HG02970 (cell line): ENCODE measurements around the gene TIAL1.
"Not testable (repeated sequence)": the region's sequence is repeated elsewhere in the genome, so short reads cannot be mapped to it uniquely, and the experiment has no call there.

ENCODE experiments used
- ATAC-seq: cut with Tn5 transposase; IDR thresholded peaks from one replicate; pipeline ENCODE4 v1.9.1; 2021; ENCODE audit warnings: mild to moderate bottlenecking, moderate library complexity, moderate number of reproducible peaks; ENCODE audit not compliant: unreplicated experiment, low FRiP score

TIAL1 gene

GRCh38 chr10:119614686-119615085, 17.9 kb upstream of the TIAL1 start:
- ATAC-seq, result no peak

GRCh38 chr10:119613741-119614140, 17.0 kb upstream of the TIAL1 start:
- no peak for ATAC-seq

- ATAC-seq, result no peak
These were observed 14.7 kb upstream of the TIAL1 start for GRCh38 chr10:119611433-119611832.

- no peak for ATAC-seq
These were observed 12.8 kb upstream of the TIAL1 start for GRCh38 chr10:119609516-119609915.

- ATAC-seq, result no peak
These were observed 11.8 kb upstream of the TIAL1 start for GRCh38 chr10:119608316-119609155.

GRCh38 chr10:119604468-119604867, 7.7 kb upstream of the TIAL1 start:
- ATAC-seq, result no peak

GRCh38 chr10:119602241-119603095, 5.7 kb upstream of the TIAL1 start:
- ATAC-seq, result no peak

GRCh38 chr10:119598397-119598796, 1.6 kb upstream of the TIAL1 start:
- ATAC-seq, result no peak

- no peak for ATAC-seq
These were observed 832 bp upstream of the TIAL1 start for GRCh38 chr10:119597405-119598186.

- peak; percentile 9 for ATAC-seq
These were observed 868 bp downstream of the TIAL1 start for GRCh38 chr10:119595676-119596515.

- no peak for ATAC-seq
These were observed 1.6 kb downstream of the TIAL1 start for GRCh38 chr10:119595134-119595675.

- no peak for ATAC-seq
These were observed 8.7 kb downstream of the TIAL1 start for GRCh38 chr10:119588071-119588470.

GRCh38 chr10:119578355-119578754, 18.4 kb downstream of the TIAL1 start:
- no peak for ATAC-seq

- no peak for ATAC-seq
These were observed 20.8 kb downstream of the TIAL1 start for GRCh38 chr10:119575991-119576390.

- ATAC-seq, result no peak
These were observed 21.3 kb downstream of the TIAL1 start for GRCh38 chr10:119575506-119575905.

GRCh38 chr10:119567978-119568377, 28.8 kb downstream of the TIAL1 start:
- no peak for ATAC-seq

GRCh38 chr10:119562097-119562496, 34.7 kb downstream of the TIAL1 start:
- ATAC-seq, result no peak

- ATAC-seq, result not testable (repeated sequence)
These were observed 37.3 kb downstream of the TIAL1 start for GRCh38 chr10:119559511-119559910.

GRCh38 chr10:119556081-119556480, 40.7 kb downstream of the TIAL1 start:
- ATAC-seq, result not testable (repeated sequence)
